ENCODE results near the gene MEGF10. TPM values are rescaled to one million over a fixed set of nuclear protein-coding genes. Genes with fewer than 3 reads are reported as not detected.
"Not testable (repeated sequence)": the region's sequence is repeated elsewhere in the genome, so short reads cannot be mapped to it uniquely, and the experiment has no call there.

Gene MEGF10
- total RNA-seq, 1 experiment from 2014 or later, result not detected

GRCh38 chr5:127305493-127305892, 14.9 kb downstream of the MEGF10 start:
- Histone ChIP-seq H4K20me1 (ENCODE audit: insufficient read depth, low read depth, low read length) (no peaks in the 10 kb centered on the region), H3K9ac (ENCODE audit: low read length) (no peak overlapping the region), H3K4me3 (ENCODE audit: low read length) (no peak overlapping the region), H3K4me1 (ENCODE audit: low read length) (no peaks in the 10 kb centered on the region), H3K27ac (ENCODE audit: low read length) (no peak overlapping the region), H3K27me3 (ENCODE audit: low read length) (no peaks in the 10 kb centered on the region), H2AFZ (ENCODE audit: low read length) (no peak overlapping the region), H3K79me2 (ENCODE audit: low read length) (no peaks in the 10 kb centered on the region), H3K4me2 (ENCODE audit: low read depth, low read length, poor library complexity, severe bottlenecking) (no peak overlapping the region), H3K9me2 (replicated peaks; ENCODE audit: insufficient read depth, low read length) (no peaks in the 10 kb centered on the region), H3K9me3 (ENCODE audit: low read length) (no peaks in the 10 kb centered on the region), H3K36me3 (ENCODE audit: insufficient read depth, low read length) (no peaks in the 10 kb centered on the region)
- DNase-seq, result no peak

GRCh38 chr5:127306036-127306435, 15.4 kb downstream of the MEGF10 start:
- H3K9me3 ChIP-seq (ENCODE audit: low read length), result no peaks in the 10 kb centered on the region
- no peaks in the 10 kb centered on the region for H3K79me2 ChIP-seq (ENCODE audit: low read length)
- no peaks in the 10 kb centered on the region for H3K27me3 ChIP-seq (ENCODE audit: low read length)
- H3K4me1 ChIP-seq (ENCODE audit: low read length), result no peaks in the 10 kb centered on the region
- no peak overlapping the region for H3K9ac ChIP-seq (ENCODE audit: low read length)
- no peak for DNase-seq
- H3K9me2 ChIP-seq (replicated peaks; ENCODE audit: insufficient read depth, low read length), result no peaks in the 10 kb centered on the region
- H2AFZ ChIP-seq (ENCODE audit: low read length), result no peak overlapping the region
- H3K27ac ChIP-seq (ENCODE audit: low read length), result no peak overlapping the region
- H4K20me1 ChIP-seq (ENCODE audit: insufficient read depth, low read depth, low read length), result no peaks in the 10 kb centered on the region
- no peaks in the 10 kb centered on the region for H3K36me3 ChIP-seq (ENCODE audit: insufficient read depth, low read length)
- H3K4me3 ChIP-seq (ENCODE audit: low read length), result no peak overlapping the region
- H3K4me2 ChIP-seq (ENCODE audit: low read depth, low read length, poor library complexity, severe bottlenecking), result no peak overlapping the region

- no peaks in the 10 kb centered on the region for H4K20me1 ChIP-seq (ENCODE audit: insufficient read depth, low read depth, low read length)
These were observed 16.1 kb downstream of the MEGF10 start for GRCh38 chr5:127306647-127307046.

GRCh38 chr5:127307868-127308267, 17.3 kb downstream of the MEGF10 start:
- no peak overlapping the region for H3K4me2 ChIP-seq (ENCODE audit: low read depth, low read length, poor library complexity, severe bottlenecking)
- H3K4me3 ChIP-seq (ENCODE audit: low read length), result no peak overlapping the region
- no peaks in the 10 kb centered on the region for H4K20me1 ChIP-seq (ENCODE audit: insufficient read depth, low read depth, low read length)
- no peaks in the 10 kb centered on the region for H3K4me1 ChIP-seq (ENCODE audit: low read length)
- no peak overlapping the region for H3K27ac ChIP-seq (ENCODE audit: low read length)
- H2AFZ ChIP-seq (ENCODE audit: low read length), result no peak overlapping the region
- DNase-seq, result no peak
- no peak overlapping the region for H3K9ac ChIP-seq (ENCODE audit: low read length)
- no peaks in the 10 kb centered on the region for H3K36me3 ChIP-seq (ENCODE audit: insufficient read depth, low read length)
- no peaks in the 10 kb centered on the region for H3K9me2 ChIP-seq (replicated peaks; ENCODE audit: insufficient read depth, low read length)
- H3K9me3 ChIP-seq (ENCODE audit: low read length), result no peaks in the 10 kb centered on the region
- no peaks in the 10 kb centered on the region for H3K79me2 ChIP-seq (ENCODE audit: low read length)
- H3K27me3 ChIP-seq (ENCODE audit: low read length), result no peaks in the 10 kb centered on the region

More at GRCh38 chr5:127306647-127307046, 16.1 kb downstream of the MEGF10 start:
- H3K79me2 ChIP-seq (ENCODE audit: low read length), result no peaks in the 10 kb centered on the region
- no peaks in the 10 kb centered on the region for H3K27me3 ChIP-seq (ENCODE audit: low read length)
- no peaks in the 10 kb centered on the region for H3K36me3 ChIP-seq (ENCODE audit: insufficient read depth, low read length)
- H3K4me3 ChIP-seq (ENCODE audit: low read length), result no peak overlapping the region
- H3K9me2 ChIP-seq (replicated peaks; ENCODE audit: insufficient read depth, low read length), result no peaks in the 10 kb centered on the region
- no peaks in the 10 kb centered on the region for H3K9me3 ChIP-seq (ENCODE audit: low read length)
- H2AFZ ChIP-seq (ENCODE audit: low read length), result no peak overlapping the region
- H3K9ac ChIP-seq (ENCODE audit: low read length), result no peak overlapping the region
- no peak overlapping the region for H3K27ac ChIP-seq (ENCODE audit: low read length)
- no peak for DNase-seq
- H3K4me2 ChIP-seq (ENCODE audit: low read depth, low read length, poor library complexity, severe bottlenecking), result no peak overlapping the region
- no peaks in the 10 kb centered on the region for H3K4me1 ChIP-seq (ENCODE audit: low read length)

- H3K9me2 ChIP-seq (replicated peaks; ENCODE audit: insufficient read depth, low read length); H3K4me2 ChIP-seq (ENCODE audit: low read depth, low read length, poor library complexity, severe bottlenecking); H3K4me3 ChIP-seq (ENCODE audit: low read length); H3K9me3 ChIP-seq (ENCODE audit: low read length); H4K20me1 ChIP-seq (ENCODE audit: insufficient read depth, low read depth, low read length); DNase-seq; H3K36me3 ChIP-seq (ENCODE audit: insufficient read depth, low read length); H2AFZ ChIP-seq (ENCODE audit: low read length); H3K27me3 ChIP-seq (ENCODE audit: low read length); H3K27ac ChIP-seq (ENCODE audit: low read length); H3K9ac ChIP-seq (ENCODE audit: low read length); H3K79me2 ChIP-seq (ENCODE audit: low read length); H3K4me1 ChIP-seq (ENCODE audit: low read length): not testable (repeated sequence)
These were observed 17.7 kb downstream of the MEGF10 start for GRCh38 chr5:127308325-127308724.

- DNase-seq, result no peak
- no peaks in the 10 kb centered on the region for H3K9me2 ChIP-seq (replicated peaks; ENCODE audit: insufficient read depth, low read length)
- H3K4me2 ChIP-seq (ENCODE audit: low read depth, low read length, poor library complexity, severe bottlenecking), result no peak overlapping the region
- H3K27me3 ChIP-seq (ENCODE audit: low read length), result no peaks in the 10 kb centered on the region
- no peak overlapping the region for H3K4me3 ChIP-seq (ENCODE audit: low read length)
- no peaks in the 10 kb centered on the region for H3K79me2 ChIP-seq (ENCODE audit: low read length)
- no peaks in the 10 kb centered on the region for H3K4me1 ChIP-seq (ENCODE audit: low read length)
- no peaks in the 10 kb centered on the region for H3K36me3 ChIP-seq (ENCODE audit: insufficient read depth, low read length)
- no peaks in the 10 kb centered on the region for H3K9me3 ChIP-seq (ENCODE audit: low read length)
- no peak overlapping the region for H2AFZ ChIP-seq (ENCODE audit: low read length)
- H3K27ac ChIP-seq (ENCODE audit: low read length), result no peak overlapping the region
- H4K20me1 ChIP-seq (ENCODE audit: insufficient read depth, low read depth, low read length), result no peaks in the 10 kb centered on the region
- no peak overlapping the region for H3K9ac ChIP-seq (ENCODE audit: low read length)
These were observed 18.3 kb downstream of the MEGF10 start for GRCh38 chr5:127308945-127309344.

- no peaks in the 10 kb centered on the region for H4K20me1 ChIP-seq (ENCODE audit: insufficient read depth, low read depth, low read length)
- no peaks in the 10 kb centered on the region for H3K27me3 ChIP-seq (ENCODE audit: low read length)
- no peaks in the 10 kb centered on the region for H3K79me2 ChIP-seq (ENCODE audit: low read length)
- H3K27ac ChIP-seq (ENCODE audit: low read length), result no peak overlapping the region
- no peak overlapping the region for H2AFZ ChIP-seq (ENCODE audit: low read length)
- no peaks in the 10 kb centered on the region for H3K36me3 ChIP-seq (ENCODE audit: insufficient read depth, low read length)
- DNase-seq, result no peak
- H3K4me2 ChIP-seq (ENCODE audit: low read depth, low read length, poor library complexity, severe bottlenecking), result no peak overlapping the region
- H3K9me2 ChIP-seq (replicated peaks; ENCODE audit: insufficient read depth, low read length), result no peaks in the 10 kb centered on the region
- no peak overlapping the region for H3K9ac ChIP-seq (ENCODE audit: low read length)
- H3K9me3 ChIP-seq (ENCODE audit: low read length), result no peaks in the 10 kb centered on the region
- no peak overlapping the region for H3K4me3 ChIP-seq (ENCODE audit: low read length)
- H3K4me1 ChIP-seq (ENCODE audit: low read length), result no peaks in the 10 kb centered on the region
These were observed 20.8 kb downstream of the MEGF10 start for GRCh38 chr5:127311349-127311748.

GRCh38 chr5:127311781-127312525, 21.4 kb downstream of the MEGF10 start:
- H3K79me2 ChIP-seq (ENCODE audit: low read length), result no peaks in the 10 kb centered on the region
- no peaks in the 10 kb centered on the region for H3K36me3 ChIP-seq (ENCODE audit: insufficient read depth, low read length)
- no peak for DNase-seq
- H3K27ac ChIP-seq (ENCODE audit: low read length), result no peak overlapping the region
- H3K27me3 ChIP-seq (ENCODE audit: low read length), result no peaks in the 10 kb centered on the region
- no peak overlapping the region for H3K9ac ChIP-seq (ENCODE audit: low read length)
- H3K4me2 ChIP-seq (ENCODE audit: low read depth, low read length, poor library complexity, severe bottlenecking), result no peak overlapping the region
- no peaks in the 10 kb centered on the region for H3K9me2 ChIP-seq (replicated peaks; ENCODE audit: insufficient read depth, low read length)
- H2AFZ ChIP-seq (ENCODE audit: low read length), result no peak overlapping the region
- no peaks in the 10 kb centered on the region for H3K9me3 ChIP-seq (ENCODE audit: low read length)
- H3K4me1 ChIP-seq (ENCODE audit: low read length), result no peaks in the 10 kb centered on the region
- H3K4me3 ChIP-seq (ENCODE audit: low read length), result no peak overlapping the region
- H4K20me1 ChIP-seq (ENCODE audit: insufficient read depth, low read depth, low read length), result no peaks in the 10 kb centered on the region

Measured in Karpas-422 (cell line).